H1 (cell line): Measurements from ENCODE around the gene BCO2.

ENCODE experiments used
- CTCF ChIP-seq, 3 experiments: IDR thresholded peaks; 1 replicate in 2 of 3; 2 replicates in 1 of 3; pipeline versions ENCODE4 v1.5.1 to v1.6.1; 2011; ENCODE audit warnings: low read length in 3 of 3, mild to moderate bottlenecking in 3 of 3, inconsistent platforms in 2 of 3, low read depth in 1 of 3, moderate library complexity in 1 of 3; ENCODE audit not compliant: insufficient read depth in 1 of 3; ENCODE audit errors: control extremely low read depth in 1 of 3
- EZH2 ChIP-seq: fragments of 200-600 bp; sonication (generic); IDR thresholded peaks from 2 replicates; pipeline ENCODE4 v1.7.1; 2012; ENCODE audit warnings: low read depth, mild to moderate bottlenecking, moderate library complexity, low read length, inconsistent platforms; ENCODE audit not compliant: severe bottlenecking
- POLR2AphosphoS5 ChIP-seq: IDR thresholded peaks from 2 replicates; pipeline ENCODE4 v1.6.1; 2011; ENCODE audit warnings: low read depth, low read length
- SP1 ChIP-seq: IDR thresholded peaks from 2 replicates; pipeline ENCODE4 v1.6.1; 2011; ENCODE audit warnings: low read depth, low read length
- USF2 ChIP-seq: IDR thresholded peaks from 2 replicates; pipeline ENCODE4 v1.6.1; 2011; ENCODE audit warnings: low read length, improper control_type of control experiment

GRCh38 chr11:112182867-112183266, 7.6 kb downstream of the BCO2 start:
- no peak for TF ChIP-seq CTCF (IDR thresholded peaks at IDR 0.05; ENCODE audit: control extremely low read depth in 1 of 3, insufficient read depth in 1 of 3, low read depth in 1 of 3, low read length in 3 of 3)
- TF ChIP-seq USF2 = no peak
- no peak for TF ChIP-seq SP1
- TF ChIP-seq POLR2AphosphoS5 = no peak
- TF ChIP-seq EZH2 = no peak
